GM19351 (cell line): Measurements from ENCODE around the gene BCAP29.

Source experiments
- ATAC-seq: cut with Tn5 transposase; IDR thresholded peaks from one replicate; pipeline ENCODE4 v1.9.1; 2021; ENCODE audit warnings: mild to moderate bottlenecking, moderate library complexity; ENCODE audit not compliant: unreplicated experiment

The BCAP29 gene

DNA sequence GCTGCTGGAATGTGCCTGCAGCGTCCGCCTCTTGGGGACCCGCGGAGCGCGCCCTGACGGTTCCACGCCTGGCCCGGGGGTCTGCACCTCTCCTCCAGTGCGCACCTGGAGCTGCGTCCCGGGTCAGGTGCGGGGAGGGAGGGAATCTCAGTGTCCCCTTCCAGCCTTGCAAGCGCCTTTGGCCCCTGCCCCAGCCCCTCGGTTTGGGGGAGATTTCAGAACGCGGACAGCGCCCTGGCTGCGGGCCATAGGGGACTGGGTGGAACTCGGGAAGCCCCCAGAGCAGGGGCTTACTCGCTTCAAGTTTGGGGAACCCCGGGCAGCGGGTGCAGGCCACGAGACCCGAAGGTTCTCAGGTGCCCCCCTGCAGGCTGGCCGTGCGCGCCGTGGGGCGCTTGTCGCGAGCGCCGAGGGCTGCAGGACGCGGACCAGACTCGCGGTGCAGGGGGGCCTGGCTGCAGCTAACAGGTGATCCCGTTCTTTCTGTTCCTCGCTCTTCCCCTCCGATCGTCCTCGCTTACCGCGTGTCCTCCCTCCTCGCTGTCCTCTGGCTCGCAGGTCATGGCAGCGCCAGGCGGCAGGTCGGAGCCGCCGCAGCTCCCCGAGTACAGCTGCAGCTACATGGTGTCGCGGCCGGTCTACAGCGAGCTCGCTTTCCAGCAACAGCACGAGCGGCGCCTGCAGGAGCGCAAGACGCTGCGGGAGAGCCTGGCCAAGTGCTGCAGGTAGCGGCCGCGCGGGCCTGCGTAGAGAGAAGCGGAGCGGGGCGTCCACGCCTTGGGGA is 81.2 kb downstream of the BCAP29 start:
- ATAC-seq: peak; percentile 66

GRCh38 chr7:107661865-107662379 is 81.9 kb downstream of the BCAP29 start:
- ATAC-seq: no peak

DNA sequence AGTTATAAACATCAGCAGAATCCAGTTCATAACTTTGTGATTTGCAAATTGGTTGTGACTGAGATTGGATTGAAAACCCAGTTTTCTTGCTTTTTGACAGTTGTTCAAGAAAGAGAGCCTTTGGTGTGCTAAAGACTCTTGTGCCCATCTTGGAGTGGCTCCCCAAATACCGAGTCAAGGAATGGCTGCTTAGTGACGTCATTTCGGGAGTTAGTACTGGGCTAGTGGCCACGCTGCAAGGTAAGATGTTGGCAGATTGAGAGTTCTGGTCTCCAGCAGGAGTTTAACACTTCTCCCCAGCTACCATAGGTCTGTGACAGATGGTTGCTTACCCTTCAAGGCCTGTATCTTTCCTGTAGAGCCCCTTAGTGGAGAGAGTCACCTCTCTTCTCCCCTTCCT is 83.2 kb downstream of the BCAP29 start:
- ATAC-seq: no peak

- no peak for ATAC-seq
These were observed 86.7 kb downstream of the BCAP29 start for GRCh38 chr7:107666790-107667189.

GRCh38 chr7:107667341-107667740 is 87.3 kb downstream of the BCAP29 start:
- no peak for ATAC-seq

- no peak for ATAC-seq
These were observed 88.2 kb downstream of the BCAP29 start for GRCh38 chr7:107668296-107668695.
